ENCODE measurements around the gene MPEG1.

MPEG1 gene

DNA sequence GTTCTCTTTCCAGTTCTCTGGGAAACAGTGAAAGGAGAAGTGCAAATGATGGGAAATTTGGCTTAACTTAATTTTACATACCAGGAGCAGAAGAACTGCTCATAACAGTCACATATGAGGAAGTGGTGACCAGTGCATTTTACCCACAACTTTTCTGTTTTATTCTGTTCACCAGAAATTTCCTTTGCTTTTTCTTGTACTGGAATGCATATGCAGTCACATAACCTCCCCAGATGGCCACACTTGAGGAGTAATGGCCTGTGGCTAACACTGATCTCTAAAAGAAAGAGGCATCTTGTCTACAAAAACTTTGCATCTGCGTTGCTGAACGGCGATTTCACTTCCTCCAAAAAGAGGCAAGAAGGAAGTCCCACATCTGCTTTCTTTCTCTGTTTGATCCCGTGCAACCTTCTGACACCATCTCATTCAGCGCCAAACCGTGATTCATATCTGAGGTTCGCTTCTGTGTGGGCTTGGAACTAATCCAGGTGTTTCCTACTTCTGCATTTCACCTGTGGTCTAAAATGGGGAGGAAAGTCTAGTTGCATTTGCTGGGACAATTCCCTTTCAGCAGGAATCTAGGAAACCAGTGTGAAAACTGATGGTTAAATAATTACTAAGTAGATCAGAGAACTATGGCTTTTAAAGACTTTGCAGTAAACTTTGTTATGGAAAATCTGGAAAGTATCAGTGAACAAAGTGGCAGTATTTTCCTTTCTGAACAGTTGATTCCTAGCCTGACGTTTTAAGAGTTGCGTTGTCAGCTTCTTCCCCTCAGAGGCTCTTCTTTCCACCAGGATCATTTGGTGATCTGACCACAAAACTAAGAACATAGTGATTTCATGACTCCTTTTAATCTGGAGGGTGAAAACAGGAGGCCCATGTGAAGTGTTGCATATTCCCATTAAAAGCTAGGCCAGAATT lies 4.2 kb upstream of the MPEG1 start:
- no peak for DNase-seq (ENCODE audit: low spot score)

DNA sequence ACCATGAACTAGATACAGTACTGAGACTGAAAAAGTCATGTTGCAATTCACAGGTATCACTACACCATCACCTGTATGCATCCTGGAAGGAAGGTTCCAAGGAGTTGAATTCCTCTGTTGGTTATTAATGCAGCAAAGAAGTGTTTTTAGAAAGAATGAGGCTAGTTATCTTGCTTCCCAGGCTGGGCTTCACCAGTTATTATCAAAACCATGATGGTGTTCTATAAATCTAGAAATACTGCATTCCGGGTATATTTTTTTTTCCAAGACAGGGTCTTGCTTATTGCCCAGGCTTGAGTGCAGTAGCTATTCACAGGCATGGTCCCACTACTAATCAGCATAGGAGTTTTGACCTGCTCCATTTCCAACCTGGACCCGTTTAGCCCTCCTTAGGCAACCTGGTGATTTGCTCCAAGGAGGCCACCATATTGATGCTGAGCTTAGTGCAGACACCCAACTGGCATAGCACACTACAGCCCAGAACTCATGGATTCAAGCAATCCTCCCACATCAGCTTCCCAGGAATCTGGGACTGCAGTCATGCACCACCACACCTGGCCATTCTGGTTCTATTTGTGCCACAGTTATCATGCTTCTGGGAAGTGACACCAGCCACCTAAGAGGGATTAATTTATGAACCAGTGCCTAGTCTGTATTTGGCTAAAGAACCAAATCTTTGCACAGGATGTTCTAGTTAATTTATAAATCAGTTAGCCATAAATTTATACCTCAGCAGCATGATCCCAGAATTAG lies 1.6 kb upstream of the MPEG1 start:
- no peak for DNase-seq (ENCODE audit: low spot score)

DNA sequence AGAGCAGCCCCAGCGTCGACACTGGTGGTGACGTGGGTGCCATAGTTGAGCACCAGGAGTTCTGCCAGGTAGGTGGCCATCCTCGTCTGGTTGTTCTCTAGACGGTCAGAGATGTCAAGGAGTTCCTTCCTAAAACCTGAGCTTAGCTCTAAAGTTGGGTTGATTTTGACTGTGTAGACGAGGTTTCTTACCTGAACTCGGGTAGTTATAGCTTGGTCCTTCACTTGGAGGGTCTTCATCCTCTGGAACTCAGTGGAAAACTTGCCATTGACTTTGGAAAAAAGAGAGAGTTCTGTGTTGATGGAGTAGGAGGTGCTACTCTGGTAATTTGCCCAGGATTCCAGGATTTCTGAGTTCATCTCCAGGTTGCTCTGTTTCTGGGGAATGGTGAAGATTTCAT lies 505 bp downstream of the MPEG1 start:
- DNase-seq (ENCODE audit: low spot score) = no peak

DNA sequence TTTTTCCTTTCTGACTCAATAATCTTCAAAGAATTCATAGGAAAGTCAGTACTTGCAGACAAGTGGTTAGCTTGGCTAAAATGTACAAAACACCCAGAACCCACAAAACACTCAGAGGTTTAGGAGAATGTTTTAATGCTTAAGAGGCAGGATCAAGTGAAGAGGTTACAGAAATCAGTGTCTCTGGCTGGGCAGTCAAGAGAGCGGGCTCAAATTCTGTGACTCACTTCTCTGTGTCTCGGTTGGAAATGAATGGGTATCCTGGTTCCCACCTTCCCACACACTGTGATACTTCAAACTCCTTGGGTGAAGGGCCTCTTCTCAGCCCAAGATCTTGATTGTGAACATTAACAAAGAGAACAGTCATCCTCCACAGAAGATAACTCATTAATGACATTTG lies 3.8 kb downstream of the MPEG1 start:
- no peak for DNase-seq (ENCODE audit: low spot score)

DNA sequence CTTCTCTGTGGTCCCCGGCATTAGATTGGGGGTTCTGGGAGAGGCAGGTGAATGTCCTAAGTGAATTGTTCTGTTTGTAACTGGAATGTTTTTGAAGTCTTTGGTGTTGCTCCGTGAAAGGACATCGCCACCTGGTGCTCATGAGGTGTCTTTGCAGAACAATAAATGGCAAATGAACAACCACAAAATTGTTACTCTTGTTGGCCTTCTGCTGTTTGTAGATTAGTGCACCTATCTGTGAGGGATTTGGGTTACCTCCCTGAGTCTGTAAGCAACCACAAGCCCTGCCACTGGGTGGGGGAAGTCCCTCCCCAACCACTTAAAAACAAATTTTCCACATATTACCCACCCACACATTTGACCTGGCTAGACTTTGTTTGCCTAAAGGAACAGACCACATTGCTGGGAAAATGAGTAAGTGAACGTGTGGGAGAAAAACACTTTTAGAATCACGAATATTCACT lies 4.7 kb downstream of the MPEG1 start:
- DNase-seq (ENCODE audit: low spot score) = no peak

DNA sequence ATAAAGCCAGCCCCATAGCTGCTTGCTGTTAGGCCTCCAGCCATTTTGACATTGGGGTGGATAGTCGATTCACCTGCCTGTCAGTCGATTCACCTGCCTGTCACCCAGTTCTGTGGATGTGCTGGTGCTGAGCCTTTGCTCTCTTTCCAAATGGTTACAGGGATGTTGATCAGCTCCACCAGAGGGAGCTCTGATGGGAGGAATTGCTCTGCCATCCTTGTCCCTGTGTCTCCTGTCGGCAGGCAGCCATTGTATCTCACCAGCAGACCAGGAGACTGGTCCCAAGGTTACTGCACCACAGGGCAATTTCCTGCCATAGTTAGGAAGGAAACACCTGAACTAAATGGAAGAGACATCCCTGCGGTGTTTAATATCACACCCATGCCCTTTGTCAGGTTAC lies 6.1 kb downstream of the MPEG1 start:
- no peak for DNase-seq (ENCODE audit: low spot score)

DNA sequence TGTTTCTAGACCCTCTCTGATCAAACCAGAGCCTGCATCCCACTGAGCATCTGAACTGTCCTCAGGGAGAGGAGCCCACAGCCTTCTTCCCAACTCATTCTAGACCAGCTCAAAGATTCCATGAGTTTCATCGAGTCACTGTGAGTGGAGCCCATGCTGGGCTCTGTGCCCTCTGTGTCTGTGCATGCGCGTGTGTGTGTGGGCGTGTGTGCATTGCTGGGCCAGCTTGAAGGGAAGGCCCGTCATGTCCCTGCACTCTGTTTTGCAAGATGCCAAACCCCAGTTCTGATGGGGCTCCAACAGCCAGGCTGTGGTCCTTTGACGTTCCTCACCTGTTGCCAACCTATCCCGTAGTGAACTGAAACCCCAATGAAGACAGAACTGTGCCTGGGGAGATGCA lies 7.1 kb downstream of the MPEG1 start:
- no peak for DNase-seq (ENCODE audit: low spot score)

DNA sequence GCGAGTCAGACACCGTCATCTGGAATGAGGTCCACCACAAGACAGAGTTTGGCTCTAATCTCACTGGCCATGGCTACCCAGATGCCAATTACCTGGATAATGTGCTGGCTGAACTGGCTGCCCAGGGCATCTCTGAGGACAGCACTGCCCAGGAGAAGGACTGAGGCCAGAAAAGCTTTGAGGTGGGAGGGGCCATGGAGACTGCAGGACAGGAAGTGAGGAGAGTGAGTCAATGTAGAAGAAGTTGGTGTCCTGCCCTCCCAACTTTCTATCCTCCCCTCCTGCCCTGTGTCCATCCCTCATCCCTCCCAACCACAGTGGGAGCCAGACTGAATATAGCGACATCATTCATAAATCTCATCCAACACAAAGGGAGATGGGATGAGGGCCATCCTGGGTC lies 8.0 kb downstream of the MPEG1 start:
- no peak for DNase-seq (ENCODE audit: low spot score)

DNA sequence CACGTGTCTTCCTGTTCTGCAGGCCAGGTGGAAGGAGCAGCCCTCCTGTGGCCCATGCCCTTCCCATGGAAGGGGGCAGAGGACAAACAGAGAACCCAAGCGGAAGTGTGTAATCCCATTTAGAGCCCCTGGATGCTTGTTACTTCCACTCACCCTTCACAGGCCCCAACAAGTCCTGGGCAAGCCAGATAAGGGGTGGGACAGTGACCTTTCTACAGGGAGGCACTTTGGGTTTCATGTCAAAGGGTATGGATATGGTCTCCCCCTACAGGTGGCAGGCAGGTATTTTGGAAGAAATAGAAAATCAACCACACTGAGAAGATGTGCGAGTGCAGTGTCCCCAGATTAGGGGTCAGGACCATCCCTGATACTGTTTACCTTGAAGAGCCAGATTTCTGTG lies 11.4 kb downstream of the MPEG1 start:
- DNase-seq (ENCODE audit: low spot score) = peak; percentile 26

DNA sequence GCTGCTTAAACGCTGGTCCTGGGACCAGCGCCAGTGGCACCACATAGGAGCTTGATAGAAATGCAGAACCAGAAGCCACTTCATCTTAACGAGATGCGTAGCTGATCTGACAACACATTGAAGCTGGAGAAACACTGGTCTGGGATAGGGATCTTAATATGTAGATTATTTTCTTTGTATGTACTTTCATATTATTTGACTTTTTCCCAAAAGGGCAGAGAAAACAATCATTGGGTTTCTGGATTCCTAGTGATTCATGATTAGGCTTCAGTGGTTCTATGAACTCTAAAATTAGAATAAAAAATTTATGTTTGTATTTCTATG lies 12.3 kb downstream of the MPEG1 start:
- DNase-seq (ENCODE audit: low spot score) = peak; percentile 15

DNA sequence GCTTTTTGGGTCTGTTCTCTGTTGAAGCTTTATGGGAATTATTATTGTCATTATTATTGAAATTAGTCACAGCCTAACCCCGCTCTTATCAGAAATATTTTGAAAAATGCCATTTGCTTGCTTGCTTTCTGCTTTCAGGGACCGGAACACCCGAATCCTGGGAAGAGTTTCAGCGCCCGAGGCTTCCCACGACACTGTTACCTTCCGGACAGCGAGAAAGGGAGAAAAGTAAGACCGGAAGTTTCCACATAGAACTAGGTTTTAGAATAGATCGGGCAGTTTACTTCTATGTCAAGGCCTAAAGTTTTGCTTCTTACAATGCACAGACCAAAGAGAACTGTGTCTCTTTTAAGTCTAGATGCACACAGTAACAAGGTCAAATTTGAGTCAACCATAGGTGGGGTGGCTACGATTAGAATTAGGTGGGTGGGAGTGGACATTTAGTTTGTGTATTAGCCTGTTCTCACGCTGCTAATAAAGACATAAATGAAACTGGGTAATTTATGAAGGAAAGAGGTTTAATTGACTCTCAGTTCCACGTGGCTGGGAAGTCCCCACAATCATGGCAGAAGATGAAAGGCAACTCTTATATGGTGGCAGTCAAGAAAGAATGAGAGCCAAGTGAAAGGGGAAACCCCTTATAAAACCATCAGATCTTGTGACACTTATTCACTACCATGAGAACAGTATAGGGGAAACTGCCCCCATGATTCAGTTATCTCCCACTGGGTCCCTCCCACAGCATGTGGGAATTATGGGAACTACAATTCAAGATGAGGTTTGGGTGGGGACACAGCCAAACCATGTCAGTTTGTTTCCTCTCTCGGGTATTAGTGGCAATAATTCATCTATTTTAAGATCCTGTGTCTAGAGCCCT lies 12.9 kb downstream of the MPEG1 start:
- DNase-seq (ENCODE audit: low spot score) = peak; percentile 2

DNA sequence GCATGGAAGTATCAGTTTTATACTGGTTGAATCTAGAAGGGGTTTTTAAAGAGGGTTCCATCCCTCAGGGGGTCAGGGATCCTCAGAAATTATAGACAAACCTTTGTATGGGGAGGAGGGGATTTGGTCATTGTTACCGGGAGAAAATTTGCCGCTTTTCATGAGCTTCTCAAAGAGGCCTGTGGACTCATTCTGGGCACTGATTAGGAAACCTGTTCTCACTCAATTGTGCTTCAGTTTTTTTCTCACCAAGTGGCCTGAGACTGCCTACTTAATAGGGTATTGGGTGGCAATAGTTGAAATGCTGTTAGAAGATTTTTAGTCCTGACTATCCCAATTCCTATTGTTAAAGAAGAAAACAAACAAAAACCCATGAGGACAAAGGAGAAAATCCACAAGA lies 14.0 kb downstream of the MPEG1 start:
- peak; percentile 5 for DNase-seq (ENCODE audit: low spot score)

DNA sequence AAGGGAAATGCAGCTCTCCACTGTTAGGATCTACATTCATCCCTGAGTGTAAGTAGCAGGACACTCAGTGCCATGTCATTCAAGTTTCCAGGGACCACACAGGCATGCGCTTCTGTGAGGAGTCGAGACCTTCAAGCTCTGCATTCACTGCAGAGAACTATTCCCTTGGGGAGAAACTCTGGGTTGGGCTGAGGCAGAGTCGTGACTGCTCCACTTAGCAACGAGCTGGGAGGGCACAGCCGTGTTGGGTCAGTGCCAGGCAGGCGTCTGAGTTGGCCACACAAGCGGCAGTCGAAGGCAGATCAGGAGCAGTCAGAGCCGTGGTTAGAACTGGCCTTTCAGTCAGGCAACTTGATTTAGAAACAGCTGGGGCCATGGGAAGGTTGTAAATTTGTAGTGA lies 14.7 kb downstream of the MPEG1 start:
- peak; percentile 84 for DNase-seq (ENCODE audit: low spot score)

DNA sequence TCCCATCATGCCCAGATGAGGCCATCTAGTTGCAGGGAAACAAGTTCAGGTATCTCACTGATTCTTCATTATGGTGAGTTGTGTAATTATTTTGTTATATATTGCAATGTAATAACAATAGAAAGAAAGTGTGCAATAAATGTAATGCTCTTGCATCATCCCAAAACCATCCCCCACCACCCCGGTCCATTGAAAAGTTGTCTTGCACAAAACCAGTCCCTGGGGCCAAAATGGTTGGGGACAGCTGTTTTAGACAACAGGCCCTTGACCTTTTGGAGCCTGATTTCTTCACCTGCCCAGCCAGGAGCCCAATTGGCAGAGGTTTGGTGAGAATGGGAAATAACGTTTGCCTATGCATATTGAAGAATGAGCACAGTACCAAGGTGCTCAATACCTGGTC lies 15.9 kb downstream of the MPEG1 start:
- DNase-seq (ENCODE audit: low spot score) = peak; percentile 9

DNA sequence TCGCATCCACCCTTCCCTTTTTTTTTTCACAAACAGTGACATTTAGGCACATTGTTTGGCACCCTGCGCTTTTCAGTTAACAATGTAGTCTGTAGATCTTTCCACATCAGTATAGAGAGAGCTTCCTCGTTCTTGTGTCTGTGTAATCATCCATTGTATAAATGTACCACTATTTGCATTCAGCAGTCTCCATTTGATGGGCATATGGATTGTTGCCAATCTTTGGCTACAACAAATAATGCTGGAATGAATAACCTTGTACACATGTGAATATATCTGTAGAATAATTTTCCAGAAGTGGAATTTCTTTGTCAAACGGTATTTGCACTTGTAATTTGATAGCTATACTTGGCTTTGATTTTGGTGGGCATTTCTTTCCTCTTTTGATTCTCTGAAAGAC lies 17.1 kb downstream of the MPEG1 start:
- DNase-seq (ENCODE audit: low spot score) = no peak

DNA sequence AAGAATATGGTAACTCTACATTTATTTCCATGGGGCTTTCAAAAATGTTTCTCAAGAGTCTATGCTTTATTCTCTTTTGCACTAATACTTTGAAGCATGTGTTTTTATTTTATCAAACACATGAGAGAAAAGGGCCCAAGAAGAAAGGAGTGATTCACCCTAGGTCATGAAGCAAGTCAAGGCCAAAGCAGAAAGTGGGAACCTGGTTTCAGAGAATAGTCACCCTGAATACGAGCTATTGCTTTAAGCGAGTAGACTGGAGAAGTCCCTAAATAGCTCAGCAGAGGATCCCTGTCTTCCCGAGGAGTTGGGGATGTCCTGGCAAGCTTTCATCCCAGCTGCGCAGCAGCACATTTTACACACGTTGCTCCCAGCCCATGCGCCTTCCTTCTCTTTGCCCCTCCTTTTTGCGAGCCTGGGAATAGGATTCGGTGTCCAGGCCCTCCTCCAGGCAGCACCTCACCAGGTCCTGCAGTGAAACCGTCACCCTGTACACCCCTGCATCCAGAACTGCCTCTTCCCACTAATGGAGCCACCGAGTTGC lies 19.1 kb downstream of the MPEG1 start:
- DNase-seq (ENCODE audit: low spot score) = no peak

DNA sequence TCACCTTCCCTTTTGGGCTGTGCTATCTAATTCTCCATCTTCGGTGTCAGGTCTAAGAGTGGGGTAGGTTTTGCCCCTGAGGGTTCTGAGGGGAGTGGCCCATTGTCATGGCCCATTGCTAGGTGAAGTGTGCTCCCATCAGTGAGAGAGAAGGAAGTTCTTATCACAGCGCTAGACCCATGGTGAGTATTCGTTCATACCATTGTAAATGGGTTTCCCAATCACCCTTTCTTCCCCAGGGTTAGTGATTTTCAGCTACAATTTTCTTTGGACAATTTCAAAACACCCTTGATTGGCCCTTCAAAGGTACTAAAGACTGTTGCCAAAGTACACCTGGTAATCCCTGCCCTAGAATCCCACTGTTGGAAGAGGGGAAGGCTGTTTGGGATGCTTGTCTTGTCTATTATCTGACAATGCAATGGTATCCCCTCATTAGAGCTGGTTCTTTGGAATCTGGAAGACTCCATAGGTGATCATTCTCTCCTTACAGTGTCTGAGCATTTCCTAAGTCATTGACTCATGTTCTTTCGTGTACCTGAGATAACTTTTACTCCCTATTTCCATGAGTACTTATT lies 20.2 kb downstream of the MPEG1 start:
- DNase-seq (ENCODE audit: low spot score) = no peak

DNA sequence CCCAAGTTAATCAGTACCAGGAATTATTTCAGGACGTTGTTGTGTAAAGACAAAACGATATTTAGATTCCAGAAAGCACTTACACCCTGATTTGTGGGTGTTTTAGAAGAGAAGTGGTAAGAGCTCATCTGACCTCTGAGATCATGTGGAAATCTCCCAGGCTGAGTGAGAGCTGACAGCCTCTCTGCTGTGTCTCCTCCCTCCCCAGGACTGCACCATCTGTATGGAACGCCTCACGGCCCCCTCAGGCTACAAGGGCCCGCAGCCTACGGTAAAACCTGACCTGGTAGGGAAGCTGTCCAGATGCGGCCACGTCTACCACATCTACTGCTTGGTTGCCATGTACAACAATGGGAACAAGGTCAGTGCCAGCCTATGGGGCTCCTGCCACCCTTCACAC lies 20.8 kb downstream of the MPEG1 start:
- no peak for DNase-seq (ENCODE audit: low spot score)

DNA sequence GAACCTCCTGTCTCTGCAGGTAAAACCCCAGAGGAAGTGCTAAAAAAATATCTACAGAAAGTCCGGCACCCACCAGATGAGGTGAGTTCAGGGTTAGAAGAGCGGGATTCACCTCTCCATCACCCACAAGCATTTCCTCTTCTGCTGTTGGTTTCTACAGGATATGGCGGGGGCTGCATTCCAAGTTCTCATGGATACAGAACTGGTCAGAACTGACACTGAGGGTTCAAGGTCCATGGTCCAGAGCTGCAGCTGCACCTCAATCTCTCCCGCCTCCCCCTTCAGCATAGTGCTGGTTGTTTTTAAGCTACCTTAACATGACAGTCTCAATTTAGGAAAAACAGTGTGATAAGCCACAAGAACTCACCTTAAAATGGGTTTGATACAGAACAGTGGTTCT lies 21.6 kb downstream of the MPEG1 start:
- DNase-seq (ENCODE audit: low spot score) = no peak

DNA sequence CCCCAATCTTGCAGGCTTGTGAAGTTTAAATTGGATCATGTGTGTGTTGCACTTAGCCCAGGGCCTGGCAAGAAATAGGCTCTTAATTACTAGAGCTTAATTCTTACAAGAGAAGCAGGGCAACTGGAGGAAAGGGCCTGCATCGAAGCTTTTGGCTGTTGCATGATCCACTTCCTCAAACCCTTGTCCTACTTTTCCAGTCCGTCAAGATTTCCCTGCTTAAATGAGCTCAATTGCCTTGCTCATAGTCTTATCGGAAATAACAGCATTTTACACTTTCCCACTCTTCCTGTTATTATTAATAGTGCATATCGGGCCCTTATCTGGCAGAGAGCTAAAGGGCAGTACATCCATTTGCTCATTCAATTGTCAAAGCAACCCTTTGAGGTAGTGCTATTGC lies 22.7 kb downstream of the MPEG1 start:
- no peak for DNase-seq (ENCODE audit: low spot score)

DNA sequence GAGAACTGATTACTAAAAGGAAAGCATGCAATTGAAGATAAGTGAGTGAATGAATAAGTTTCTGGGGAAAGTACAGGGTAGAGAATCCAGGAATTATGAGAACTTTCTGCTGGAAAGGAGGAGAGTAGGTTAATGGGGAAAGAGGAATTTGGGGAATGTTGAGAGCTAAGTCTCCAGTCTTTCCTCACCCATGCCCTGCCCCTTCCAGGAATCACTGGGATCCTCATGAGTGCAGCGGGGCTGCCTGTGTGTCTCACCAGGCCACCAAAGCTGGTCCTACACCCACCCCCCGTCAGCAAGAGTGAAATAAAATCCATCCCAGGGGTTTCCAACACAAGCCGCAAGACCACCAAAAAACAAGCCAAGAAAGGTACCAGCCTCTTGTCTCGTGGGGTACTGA lies 23.8 kb downstream of the MPEG1 start:
- no peak for DNase-seq (ENCODE audit: low spot score)

DNA sequence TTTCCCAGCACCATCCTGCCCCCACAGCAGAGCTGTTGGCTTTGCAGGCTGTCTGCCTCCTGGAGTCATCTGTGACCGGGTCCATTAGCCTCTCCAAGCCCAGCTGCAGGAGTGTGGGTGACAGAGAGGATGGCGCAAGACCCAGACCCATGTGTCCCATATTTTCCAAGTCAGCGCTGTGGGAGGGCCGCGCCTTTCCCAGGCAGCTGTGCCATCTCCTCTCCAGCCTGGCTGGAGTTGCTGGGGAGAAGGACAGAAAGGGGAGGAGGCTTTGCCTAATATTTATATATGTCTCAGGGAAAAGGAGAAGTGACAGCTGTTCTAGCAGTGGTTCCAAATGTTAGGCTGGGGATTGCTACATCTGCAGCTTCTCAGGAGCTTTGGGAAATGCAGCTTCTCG lies 25.1 kb downstream of the MPEG1 start:
- DNase-seq (ENCODE audit: low spot score) = no peak

All from left forelimb (tissue), 1 donor.